ENCODE measurements around the gene FAAP20. TPM values are rescaled to one million over a fixed set of nuclear protein-coding genes. Genes with fewer than 3 reads are reported as not detected.

The FAAP20 gene
- total and polyA plus RNA-seq, 7 donors, result 17.8 to 48.1 (median 22.1) TPM

- Histone ChIP-seq H3K4me3 (no peak overlapping the region), H3K27ac (no peak overlapping the region), H3K4me1 (no peaks in the 10 kb centered on the region), H3K9me3 (no peaks in the 10 kb centered on the region), H3K27me3 (ENCODE audit: insufficient read depth in 3 of 3, low read length in 2 of 3) (no peaks in the 10 kb centered on the region), H3K36me3 (ENCODE audit: insufficient read depth in 1 of 2, low read depth in 1 of 2) (no peaks in the 10 kb centered on the region)
- no peak for ATAC-seq
- WGBS, 3 donors, result 88 to 90% (median 88%) methylated on average over 15 of the region's 15 CpGs
- intact Hi-C loops (cut with DNase I), result no loop called here
- DNase-seq, result no peak
- TF ChIP-seq, protein P1, sequence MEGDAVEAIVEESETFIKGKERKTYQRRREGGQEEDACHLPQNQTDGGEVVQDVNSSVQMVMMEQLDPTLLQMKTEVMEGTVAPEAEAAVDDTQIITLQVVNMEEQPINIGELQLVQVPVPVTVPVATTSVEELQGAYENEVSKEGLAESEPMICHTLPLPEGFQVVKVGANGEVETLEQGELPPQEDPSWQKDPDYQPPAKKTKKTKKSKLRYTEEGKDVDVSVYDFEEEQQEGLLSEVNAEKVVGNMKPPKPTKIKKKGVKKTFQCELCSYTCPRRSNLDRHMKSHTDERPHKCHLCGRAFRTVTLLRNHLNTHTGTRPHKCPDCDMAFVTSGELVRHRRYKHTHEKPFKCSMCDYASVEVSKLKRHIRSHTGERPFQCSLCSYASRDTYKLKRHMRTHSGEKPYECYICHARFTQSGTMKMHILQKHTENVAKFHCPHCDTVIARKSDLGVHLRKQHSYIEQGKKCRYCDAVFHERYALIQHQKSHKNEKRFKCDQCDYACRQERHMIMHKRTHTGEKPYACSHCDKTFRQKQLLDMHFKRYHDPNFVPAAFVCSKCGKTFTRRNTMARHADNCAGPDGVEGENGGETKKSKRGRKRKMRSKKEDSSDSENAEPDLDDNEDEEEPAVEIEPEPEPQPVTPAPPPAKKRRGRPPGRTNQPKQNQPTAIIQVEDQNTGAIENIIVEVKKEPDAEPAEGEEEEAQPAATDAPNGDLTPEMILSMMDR (IDR thresholded peaks at IDR 0.05), result no peak
These were observed 10.6 kb downstream of the FAAP20 start for GRCh38 chr1:2183937-2184334.

GRCh38 chr1:2182376-2182775 lies 12.2 kb downstream of the FAAP20 start:
- Histone ChIP-seq H3K4me1 (no peaks in the 10 kb centered on the region), H3K4me3 (no peak overlapping the region), H3K9me3 (no peaks in the 10 kb centered on the region), H3K36me3 (ENCODE audit: insufficient read depth in 1 of 2, low read depth in 1 of 2) (no peaks in the 10 kb centered on the region), H3K27ac (no peak overlapping the region), H3K27me3 (ENCODE audit: insufficient read depth in 3 of 3, low read length in 2 of 3) (no peaks in the 10 kb centered on the region)
- ATAC-seq (no peak), DNase-seq (no peak)
- 88 to 90% (median 90%) methylated on average over 13 of the region's 13 CpGs for WGBS, 3 donors
- intact Hi-C loops (cut with DNase I), result no loop called here
- TF ChIP-seq, protein P1 (IDR thresholded peaks at IDR 0.05), result no peak

DNA sequence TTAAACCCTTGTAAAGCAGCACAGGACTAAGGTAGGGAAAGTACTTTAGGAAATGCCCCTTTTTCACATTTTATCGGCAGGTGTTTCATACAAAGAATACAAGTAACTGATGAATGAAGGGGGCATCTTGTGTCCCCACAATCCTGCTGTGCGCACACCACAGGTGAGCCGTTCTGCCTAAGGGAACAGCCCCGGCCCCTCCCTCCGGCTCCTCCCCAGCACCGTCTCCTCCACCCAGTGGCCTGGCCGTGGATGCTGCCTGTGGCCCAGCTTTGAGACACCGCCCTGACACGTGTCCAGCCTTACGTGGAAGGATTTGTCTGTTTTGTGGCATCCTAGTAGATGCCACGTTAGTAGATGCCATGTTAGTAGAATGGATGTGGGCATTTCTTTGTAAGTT lies 12.8 kb downstream of the FAAP20 start:
- intact Hi-C loops (cut with DNase I), result no loop called here
- Histone ChIP-seq H3K27me3 (ENCODE audit: insufficient read depth in 3 of 3, low read length in 2 of 3) (no peaks in the 10 kb centered on the region), H3K4me1 (no peaks in the 10 kb centered on the region), H3K36me3 (ENCODE audit: insufficient read depth in 1 of 2, low read depth in 1 of 2) (no peaks in the 10 kb centered on the region), H3K27ac (no peak overlapping the region), H3K9me3 (no peaks in the 10 kb centered on the region), H3K4me3 (no peak overlapping the region)
- WGBS, 3 donors, result 83 to 85% (median 83%) methylated on average over 11 of the region's 11 CpGs
- TF ChIP-seq, protein P1 (IDR thresholded peaks at IDR 0.05), result no peak
- ATAC-seq (no peak), DNase-seq (no peak)

DNA sequence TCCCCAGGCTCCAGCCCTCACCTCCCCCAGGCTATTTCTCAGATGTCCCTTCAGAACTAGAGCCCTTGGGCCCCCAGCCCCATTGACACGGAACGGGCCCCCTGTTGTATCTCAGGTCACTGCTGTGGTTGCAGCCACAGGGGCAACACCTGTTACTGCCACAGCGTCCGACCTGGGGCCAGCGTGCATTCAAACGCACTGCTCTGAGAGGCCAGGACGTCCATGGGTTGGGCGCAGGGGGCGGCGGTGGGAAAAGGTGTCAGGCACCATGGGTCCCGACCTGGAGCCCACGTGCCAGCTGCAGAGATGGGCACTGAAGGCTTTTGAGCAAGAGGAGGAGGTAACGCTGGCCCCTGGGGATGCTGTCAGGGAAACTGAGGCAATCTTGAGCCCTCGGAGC lies 13.3 kb downstream of the FAAP20 start:
- ATAC-seq (no peak), DNase-seq (no peak)
- Histone ChIP-seq H3K27me3 (ENCODE audit: insufficient read depth in 3 of 3, low read length in 2 of 3) (no peaks in the 10 kb centered on the region), H3K36me3 (ENCODE audit: insufficient read depth in 1 of 2, low read depth in 1 of 2) (no peaks in the 10 kb centered on the region), H3K4me1 (no peaks in the 10 kb centered on the region), H3K27ac (no peak overlapping the region), H3K4me3 (no peak overlapping the region), H3K9me3 (no peaks in the 10 kb centered on the region)
- intact Hi-C loops (cut with DNase I), result no loop called here
- 72 to 82% (median 76%) methylated on average over 14 of the region's 14 CpGs for WGBS, 3 donors
- TF ChIP-seq, protein P1 (IDR thresholded peaks at IDR 0.05), result no peak

Measured in psoas muscle (tissue), 8 donors.